Brain pericyte (primary cell): ENCODE results near the gene OR2L5.

ENCODE experiments used
- DNase-seq: peaks from one replicate; pipeline ENCODE4 v3.0.0-alpha.2; 2012; ENCODE audit warnings: low read depth, low spot score

The OR2L5 gene, protein sequence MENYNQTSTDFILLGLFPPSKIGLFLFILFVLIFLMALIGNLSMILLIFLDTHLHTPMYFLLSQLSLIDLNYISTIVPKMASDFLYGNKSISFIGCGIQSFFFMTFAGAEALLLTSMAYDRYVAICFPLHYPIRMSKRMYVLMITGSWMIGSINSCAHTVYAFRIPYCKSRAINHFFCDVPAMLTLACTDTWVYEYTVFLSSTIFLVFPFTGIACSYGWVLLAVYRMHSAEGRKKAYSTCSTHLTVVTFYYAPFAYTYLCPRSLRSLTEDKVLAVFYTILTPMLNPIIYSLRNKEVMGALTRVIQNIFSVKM

DNA sequence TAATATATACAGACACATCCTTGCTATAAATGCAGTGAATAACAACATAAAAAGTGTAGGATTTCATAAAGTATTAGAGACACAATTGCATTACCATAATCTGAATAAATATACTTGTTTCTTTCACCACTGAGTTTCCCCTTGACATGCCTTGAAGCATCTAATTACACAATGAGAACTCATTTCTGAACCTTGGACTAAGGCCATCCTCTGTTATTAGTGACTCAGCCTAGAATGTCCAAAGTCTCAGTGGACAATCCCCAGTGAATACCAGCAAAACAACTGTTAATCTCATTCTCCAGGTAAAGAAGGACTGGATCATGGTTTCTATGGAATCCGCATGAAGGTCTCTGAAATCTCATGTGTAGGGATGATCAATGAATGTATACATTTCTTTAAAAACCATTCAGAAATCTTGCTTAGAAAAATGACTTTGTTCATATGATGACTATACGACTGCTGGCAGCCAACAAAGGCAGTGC lies at the start of gene OR2L5:
Gene OR2L5 (plus strand): TSS at position 432 of the 482 bp plus-strand sequence. CDS start 8,288 bp downstream, outside the sequence.
- no peak for DNase-seq

DNA sequence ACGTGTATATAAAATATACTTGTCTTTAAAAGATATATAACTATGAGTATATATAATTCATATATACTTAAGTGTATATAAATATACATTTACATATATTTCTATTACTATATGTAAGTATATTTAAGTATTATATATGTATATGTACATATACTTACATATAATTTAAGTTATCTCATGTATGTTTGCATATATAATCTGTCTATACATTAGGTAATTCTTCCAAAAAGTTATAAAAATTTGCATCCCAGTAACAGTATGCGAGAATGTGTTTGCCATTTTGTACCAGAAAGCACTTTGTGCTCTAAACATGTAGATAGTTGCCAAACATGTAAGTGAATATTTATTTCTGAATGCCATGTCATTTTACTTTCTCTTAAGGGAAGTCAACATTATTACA lies 48.5 kb upstream of the OR2L5 start, which contains the start of gene OR2AK2:
Gene OR2AK2 (plus strand): TSS at position 301 of the 400 bp plus-strand sequence. CDS start 144 bp downstream, outside the sequence.
- DNase-seq: no peak

GRCh38 chr1:247966532-247967204 lies 46.8 kb upstream of the OR2L5 start:
- no peak for DNase-seq

DNA sequence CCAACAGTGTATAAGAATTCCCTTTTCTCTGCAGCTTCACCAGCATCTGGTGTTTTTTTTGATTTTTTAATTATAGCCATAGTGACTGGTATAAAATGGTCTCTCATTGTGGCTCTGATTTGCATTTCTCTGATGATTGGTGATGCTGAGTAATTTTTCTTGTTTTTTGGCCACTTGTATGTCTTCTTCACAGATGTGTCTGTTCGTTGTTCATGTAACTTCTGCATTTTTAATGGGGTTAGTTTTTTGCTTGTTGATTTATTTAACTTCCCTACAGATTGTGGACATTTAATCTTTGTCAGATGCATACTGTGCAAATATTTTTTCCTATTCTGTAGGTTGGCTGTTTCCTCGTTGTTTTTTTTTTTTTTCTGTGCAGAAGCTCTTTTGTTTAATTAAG lies 20.5 kb upstream of the OR2L5 start:
- no peak for DNase-seq

GRCh38 chr1:247998811-247999210 lies 14.6 kb upstream of the OR2L5 start:
- DNase-seq: no peak

GRCh38 chr1:248000169-248000568 lies 13.3 kb upstream of the OR2L5 start:
- DNase-seq: no peak

- DNase-seq: no peak
Measured at GRCh38 chr1:248007778-248008177, 5.7 kb upstream of the OR2L5 start.

DNA sequence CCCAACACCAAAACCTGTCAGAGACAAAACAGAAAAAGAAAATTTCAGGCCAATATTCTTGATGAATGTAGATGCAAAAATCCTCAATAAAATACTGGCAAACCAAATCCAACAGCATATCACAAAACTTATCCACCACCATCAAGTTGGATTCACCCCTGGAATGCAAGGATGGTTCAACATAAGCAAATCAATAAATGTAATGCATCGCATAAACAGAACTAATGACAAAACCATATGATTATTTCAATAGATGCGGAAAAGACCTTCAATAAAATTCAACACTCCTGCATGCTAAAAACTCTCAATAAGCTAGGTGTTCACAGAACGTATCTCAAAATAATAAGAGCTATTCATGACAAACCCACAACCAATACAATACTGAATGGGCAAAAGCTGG lies 3.8 kb upstream of the OR2L5 start:
- no peak for DNase-seq

GRCh38 chr1:248015803-248016202 lies 2.3 kb downstream of the OR2L5 start:
- DNase-seq: no peak

- no peak for DNase-seq
Measured at GRCh38 chr1:248029770-248030169, 16.3 kb downstream of the OR2L5 start, which contains the start of gene OR2L2. Gene OR2L2, plus strand, starts transcription at chr1:248030070. Its CDS starts 8,198 bp downstream, at chr1:248038268.

DNA sequence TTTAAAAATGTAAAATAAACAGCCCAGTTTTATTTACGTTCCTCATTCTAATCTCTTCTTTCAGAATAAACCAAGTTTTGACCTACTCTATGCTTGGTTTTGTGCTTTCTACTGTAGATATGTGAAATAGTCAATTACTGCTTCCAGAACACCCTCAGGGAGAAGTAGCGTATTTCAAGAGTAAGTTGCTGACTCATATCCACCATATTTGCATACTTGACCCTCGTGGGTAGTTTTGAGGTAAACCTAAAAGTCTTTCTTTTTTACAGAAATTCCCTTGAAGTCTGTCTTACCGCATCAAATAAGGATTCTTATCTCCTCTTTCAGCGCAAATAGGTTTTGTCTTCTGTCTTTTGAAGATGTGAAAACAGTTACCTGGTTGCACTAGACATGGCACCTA lies 31.7 kb downstream of the OR2L5 start:
- no peak for DNase-seq

- DNase-seq: no peak
Measured at GRCh38 chr1:248046536-248046935, 33.1 kb downstream of the OR2L5 start, which contains the start of gene OR2L3. Gene OR2L3, plus strand, starts transcription at chr1:248046836. Its CDS starts 13,846 bp downstream, at chr1:248060682.

- DNase-seq: no peak
Measured at GRCh38 chr1:248047008-248047407, 33.5 kb downstream of the OR2L5 start.

GRCh38 chr1:248054671-248055070 lies 41.2 kb downstream of the OR2L5 start:
- no peak for DNase-seq

DNA sequence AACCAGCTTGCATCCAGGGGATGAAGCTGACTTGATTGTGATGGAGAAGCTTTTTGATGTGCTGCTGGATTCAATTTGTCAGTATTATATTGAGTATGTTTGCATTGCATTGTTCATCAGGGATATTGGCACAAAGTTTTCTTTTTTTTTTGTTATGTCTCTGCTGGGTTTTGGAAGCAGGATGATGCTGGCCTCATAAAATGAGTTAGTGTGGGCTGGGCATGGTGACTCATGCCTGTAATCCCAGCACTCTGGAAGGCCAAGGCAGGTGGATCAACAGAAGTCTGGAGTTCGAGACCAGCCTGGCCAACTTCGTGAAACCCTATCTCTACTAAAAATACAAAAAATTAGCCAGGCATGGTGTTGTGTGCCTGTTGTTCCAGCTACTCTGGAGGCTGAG lies 41.8 kb downstream of the OR2L5 start:
- DNase-seq: no peak

DNA sequence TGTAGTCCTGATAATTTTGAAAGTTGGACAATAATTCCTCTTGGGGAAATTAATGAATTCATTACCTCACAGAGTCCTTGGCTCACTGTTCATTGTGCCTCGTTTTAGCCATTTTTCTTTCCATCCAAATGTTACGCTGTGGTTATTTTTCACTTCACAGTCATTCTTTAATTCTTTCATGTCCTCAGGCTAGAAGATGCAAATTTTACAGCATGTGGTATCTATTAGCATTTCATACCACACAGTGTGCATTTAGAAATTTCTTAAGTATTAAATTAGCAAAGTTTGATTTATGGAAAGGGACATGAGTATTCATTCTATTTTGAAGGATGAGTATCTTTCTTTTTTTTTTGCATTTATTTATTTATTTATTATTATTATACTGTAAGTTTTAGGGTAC lies 51.6 kb downstream of the OR2L5 start:
- no peak for DNase-seq

- no peak for DNase-seq
Measured at GRCh38 chr1:248065604-248066003, 52.1 kb downstream of the OR2L5 start.
